ENCODE measurements around the gene RPS6KB1. TPM values are rescaled to one million over a fixed set of nuclear protein-coding genes. Genes with fewer than 3 reads are reported as not detected.
"Not testable (repeated sequence)": the region's sequence is repeated elsewhere in the genome, so short reads cannot be mapped to it uniquely, and the experiment has no call there.

The RPS6KB1 gene
- total RNA-seq, 1 donor from 2014 or later, result 36.3 TPM

GRCh38 chr17:59869941-59870218 is 23.0 kb upstream of the RPS6KB1 start:
- no peak for DNase-seq (ENCODE audit: low spot score in 2 of 2)

DNA sequence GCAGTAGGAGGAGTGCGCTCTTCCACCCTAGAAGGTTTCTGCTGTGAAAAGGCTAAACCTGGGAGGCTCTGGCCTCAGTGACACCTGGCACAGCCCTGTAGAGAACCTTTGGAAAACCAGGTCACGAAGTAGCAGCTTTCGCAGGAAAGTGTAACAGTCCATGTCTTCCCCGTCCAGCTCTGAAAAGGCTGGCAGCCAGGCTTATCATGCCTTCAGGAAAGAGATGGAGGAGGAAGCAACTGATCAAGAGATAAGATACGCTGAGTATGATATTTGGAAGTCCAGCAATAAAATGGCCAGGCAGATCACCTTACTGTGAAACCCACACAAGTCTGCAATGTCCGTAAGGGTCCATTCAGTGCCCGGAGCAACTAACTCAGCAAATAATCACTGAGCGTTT is 22.4 kb upstream of the RPS6KB1 start:
- FAIRE-seq (no peak), DNase-seq (ENCODE audit: low spot score in 2 of 2) (no peak)

More at GRCh38 chr17:59869941-59870218, 23.0 kb upstream of the RPS6KB1 start:
- no peak for FAIRE-seq

DNA sequence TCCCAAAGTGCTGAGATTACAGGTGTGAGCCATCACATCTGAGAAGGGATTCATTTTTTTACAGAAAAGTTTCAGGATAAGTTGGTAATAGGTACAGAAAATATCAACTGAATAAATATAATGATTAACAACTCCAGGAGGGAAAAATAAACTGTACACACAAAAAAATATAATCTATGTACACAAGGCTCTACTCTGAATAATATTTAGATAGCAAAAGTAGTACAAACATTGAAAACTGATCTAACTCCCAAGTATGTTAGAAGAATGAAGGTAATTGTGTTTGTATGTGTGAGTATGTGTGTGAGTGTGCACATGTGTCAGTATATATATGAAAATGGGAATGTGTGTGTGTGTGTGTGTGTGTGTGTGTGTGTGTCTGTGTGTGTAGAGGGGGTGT is 20.6 kb upstream of the RPS6KB1 start:
- DNase-seq (ENCODE audit: low spot score in 2 of 2) (no peak), FAIRE-seq (no peak)

- not testable (repeated sequence) for DNase-seq (ENCODE audit: low spot score in 2 of 2); FAIRE-seq
Observed at GRCh38 chr17:59873414-59873813, 19.5 kb upstream of the RPS6KB1 start.

GRCh38 chr17:59874376-59874775 is 18.5 kb upstream of the RPS6KB1 start:
- DNase-seq (ENCODE audit: low spot score in 2 of 2) (no peak), FAIRE-seq (no peak)

DNA sequence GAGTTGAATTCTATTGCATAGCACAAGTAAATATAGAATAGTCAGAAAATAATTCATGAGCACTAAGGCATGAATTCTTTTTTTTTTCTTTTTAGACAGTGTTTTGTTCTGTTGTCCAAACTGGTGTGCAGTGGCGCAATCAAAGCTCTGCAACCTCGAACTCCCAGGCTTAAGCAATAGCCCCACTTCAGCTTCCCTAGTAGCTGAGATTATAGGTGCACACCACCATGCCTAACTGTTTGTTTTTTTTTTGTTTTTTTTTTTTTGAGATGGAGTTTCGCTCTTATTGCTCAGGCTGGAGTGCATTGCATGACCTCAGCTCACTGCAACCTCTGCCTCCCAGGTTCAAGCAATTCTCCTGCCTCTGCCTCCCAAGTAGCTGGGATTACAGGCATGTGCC is 16.8 kb upstream of the RPS6KB1 start:
- FAIRE-seq, result no peak
- no peak for DNase-seq (ENCODE audit: low spot score in 2 of 2)

DNA sequence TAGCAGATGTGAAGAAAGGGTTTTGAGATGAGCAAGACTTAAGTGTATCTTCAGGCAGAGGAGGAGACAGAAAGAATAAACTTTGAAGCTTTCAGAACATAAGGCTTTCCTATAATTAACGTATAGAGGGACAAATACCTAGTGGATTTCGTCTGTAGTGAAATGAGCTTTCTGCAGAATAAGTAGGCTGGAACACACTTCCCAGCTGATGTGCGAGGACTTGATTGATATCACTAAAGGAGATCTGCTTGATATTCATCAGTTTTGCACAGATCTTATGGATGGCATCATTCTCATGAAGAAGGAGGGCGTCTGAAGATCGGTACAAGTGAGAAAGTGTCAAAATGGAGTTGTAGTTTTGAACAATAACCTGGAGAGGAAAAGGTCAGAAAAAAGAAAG is 15.0 kb upstream of the RPS6KB1 start:
- FAIRE-seq (no peak), DNase-seq (ENCODE audit: low spot score in 2 of 2) (no peak)

- FAIRE-seq (no peak), DNase-seq (ENCODE audit: low spot score in 2 of 2) (no peak)
Observed at GRCh38 chr17:59878624-59879023, 14.3 kb upstream of the RPS6KB1 start.

GRCh38 chr17:59884861-59885260 is 8.1 kb upstream of the RPS6KB1 start:
- no peak for FAIRE-seq
- no peak for DNase-seq (ENCODE audit: low spot score in 2 of 2)

DNA sequence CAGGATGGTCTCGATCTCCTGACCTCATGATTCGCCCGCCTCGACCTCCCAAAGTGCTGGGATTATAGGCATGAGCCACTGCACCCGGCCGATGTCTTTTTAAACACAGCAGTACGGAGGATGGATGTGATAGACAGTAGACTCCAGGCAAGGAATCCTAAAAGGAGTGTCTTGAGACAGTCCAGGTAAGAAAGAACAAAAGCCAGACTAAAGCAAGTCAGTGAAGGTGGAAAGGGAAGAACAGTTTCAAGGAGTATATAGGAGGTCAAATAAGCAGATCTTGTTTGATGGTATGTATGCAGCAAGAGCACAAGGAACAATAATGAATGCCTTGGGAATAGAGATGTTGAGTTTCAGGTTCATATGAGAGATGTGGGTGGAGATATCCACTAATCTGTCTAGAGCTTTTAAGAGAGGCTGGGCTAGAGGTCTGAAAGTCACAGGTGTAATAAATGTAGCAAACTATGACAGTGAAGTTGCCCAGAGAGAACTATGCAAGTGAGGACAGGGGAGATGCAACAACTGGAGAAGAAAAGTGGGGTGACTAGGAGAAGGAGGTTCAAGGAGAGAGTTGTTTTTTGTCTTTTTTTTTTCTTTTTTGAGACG is 4.7 kb upstream of the RPS6KB1 start:
- DNase-seq (ENCODE audit: low spot score in 2 of 2) (no peak), FAIRE-seq (no peak)

DNA sequence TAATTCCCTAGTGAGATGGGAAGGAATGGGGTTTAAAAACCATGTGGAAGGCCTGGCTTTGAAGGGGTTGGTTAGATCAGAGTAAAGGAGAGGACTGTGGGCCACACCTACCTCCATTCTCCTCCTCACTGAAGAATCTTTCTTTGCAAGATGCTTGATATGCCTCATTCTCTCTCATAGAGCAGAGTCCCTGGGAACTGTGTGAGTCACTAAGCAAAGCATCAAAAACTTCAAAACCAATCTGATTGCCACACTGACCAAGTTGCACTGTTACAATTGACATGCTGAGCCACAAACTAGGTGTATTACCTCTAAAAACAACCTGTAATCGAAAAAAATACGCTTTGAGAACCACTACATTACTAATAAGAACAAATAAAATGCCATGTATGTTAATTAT is 2.2 kb upstream of the RPS6KB1 start:
- DNase-seq (ENCODE audit: low spot score in 2 of 2) (no peak), FAIRE-seq (no peak)

DNA sequence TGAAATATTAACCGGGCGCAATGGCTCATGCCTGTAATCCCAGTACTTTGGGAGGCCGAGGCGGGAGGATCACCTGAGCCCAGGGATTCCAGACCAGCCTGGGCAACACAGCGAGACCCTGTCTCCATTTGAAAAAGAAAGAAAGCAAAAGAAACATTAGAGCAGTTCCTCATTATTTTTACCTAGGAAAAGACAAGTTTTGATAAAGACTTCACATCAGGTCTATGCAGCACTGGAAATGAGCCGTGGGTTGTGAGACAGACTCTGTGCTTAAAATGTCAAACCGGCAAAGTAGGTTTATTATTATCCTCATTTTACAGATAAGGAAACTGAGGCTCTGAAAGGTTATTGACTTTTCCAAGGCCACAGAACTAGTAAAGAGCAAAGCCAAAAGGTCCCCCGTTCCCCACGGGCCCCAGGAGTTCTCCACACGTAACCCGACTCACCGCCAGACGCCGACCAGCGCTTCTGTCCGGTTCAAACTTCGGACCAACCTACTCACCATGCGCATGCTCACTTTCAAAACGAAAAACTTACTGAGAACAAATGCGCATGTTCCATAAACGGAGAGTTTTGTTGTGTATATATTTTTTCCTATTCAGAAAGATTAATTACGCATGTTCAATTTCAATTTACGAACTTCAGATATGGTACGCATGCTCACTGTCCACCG is 534 bp upstream of the RPS6KB1 start:
- no peak for FAIRE-seq
- DNase-seq (ENCODE audit: low spot score in 2 of 2), result no peak

DNA sequence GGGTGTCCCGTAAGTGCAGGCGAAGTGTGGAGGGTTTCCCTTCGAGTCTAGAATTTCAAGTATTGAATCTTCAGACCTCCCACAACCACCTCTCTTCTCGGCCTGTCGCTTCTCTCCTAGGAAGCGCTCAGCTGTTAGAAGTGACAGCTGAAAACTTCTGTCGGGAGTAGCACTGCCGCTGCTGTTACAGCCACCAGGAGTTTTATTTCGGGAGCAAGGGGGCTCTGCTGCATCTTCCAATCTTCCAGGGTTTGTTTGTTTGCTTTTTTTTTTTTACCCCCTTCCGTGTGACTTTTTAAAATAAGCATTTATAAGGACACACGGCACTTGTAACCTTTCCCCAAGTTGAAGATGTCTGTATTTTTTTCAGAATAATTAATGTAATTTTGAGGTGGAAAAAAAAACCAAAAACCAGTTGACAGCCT is 767 bp downstream of the RPS6KB1 start:
- no peak for FAIRE-seq

GRCh38 chr17:59897090-59897489 is 4.2 kb downstream of the RPS6KB1 start:
- no peak for DNase-seq (ENCODE audit: low spot score in 2 of 2)
- no peak for FAIRE-seq

More for the DNA sequence above, 767 bp downstream of the RPS6KB1 start:
- peak in 1 of 2 donors; percentile 28 for DNase-seq (ENCODE audit: low spot score in 2 of 2)

DNA sequence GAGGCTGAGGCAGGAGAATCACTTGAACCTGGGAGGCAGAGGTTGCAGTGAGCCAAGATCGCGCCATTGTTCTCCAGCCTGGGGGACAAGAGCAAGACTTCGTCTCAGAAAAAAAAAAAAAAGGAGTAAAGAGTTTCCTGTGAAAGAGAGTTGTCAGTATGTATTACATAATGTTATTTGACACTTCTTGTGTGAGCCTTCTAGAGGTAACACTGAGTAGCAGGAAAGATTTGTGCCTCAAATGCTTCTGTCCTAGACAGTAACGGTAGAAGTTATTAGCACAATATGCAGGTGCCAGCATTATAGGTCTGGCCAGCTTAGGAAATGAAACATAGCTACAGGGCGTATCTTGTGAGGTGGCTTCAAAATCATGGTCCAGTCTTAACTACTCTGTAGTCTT is 6.2 kb downstream of the RPS6KB1 start:
- no peak for FAIRE-seq
- DNase-seq (ENCODE audit: low spot score in 2 of 2), result no peak

DNA sequence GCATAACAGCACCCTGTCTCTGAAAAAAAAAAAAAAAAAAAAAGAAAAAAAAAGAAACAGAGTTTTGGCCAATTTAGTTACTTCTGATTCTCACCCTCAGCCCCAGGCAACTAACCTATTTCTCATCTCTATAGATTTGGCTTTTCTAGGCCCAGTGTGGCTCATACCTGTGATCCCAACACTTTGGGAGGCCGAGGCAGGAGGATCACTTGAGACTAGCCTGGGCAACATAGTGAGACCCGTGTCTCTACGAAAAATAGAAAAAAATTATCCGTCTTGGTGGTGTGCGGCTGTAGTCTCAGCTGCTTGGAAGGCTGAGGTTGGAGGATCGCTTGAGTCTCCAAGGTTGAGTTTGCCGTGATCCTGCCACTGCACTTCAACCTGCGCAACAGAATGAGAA is 8.7 kb downstream of the RPS6KB1 start:
- FAIRE-seq (no peak), DNase-seq (ENCODE audit: low spot score in 2 of 2) (no peak)

- FAIRE-seq (no peak), DNase-seq (ENCODE audit: low spot score in 2 of 2) (no peak)
Observed at GRCh38 chr17:59903455-59903854, 10.5 kb downstream of the RPS6KB1 start.

DNA sequence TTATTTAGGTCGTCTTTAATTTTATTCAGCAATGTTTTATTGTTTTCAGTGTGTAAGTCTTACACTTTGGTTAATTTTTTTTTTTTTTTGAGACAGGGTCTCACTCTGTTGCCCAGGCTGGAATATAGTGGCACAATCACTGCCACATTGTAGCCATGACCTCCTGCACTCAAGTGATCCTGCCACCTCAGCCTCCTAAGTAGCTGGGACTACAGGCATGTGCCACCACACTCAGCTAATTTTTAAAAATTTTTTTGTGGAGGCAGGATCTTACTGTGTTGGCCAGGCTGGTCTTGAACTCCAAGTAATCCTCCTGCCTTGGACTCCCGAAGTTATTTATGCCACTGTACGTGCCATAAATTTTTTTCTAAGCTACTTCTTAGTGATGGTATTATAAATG is 14.5 kb downstream of the RPS6KB1 start:
- DNase-seq (ENCODE audit: low spot score in 2 of 2) (no peak), FAIRE-seq (no peak)

DNA sequence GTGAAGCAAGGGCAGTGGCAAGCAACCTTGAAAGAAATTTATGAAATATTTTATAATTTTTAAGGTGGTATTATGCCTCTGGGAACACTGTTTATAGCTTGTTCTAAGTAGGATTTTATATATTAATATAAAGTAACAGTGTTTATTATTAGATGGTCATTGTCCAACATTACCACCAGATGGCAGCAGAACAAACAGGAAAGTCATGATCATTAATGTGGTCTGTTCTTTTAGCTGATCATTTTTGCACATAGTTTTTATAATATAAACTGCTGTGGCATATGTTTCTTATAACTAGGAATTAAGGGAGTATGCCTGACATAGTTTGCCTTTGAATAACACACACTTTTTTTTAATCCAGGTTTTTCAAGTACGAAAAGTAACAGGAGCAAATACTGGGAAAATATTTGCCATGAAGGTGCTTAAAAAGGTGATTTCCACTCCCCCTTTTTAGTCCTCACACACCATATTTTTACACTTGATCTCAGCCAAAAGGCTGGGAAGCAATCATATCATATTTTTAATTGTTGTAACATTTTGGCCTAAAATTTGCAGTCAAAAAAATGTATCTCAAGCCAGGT is 21.4 kb downstream of the RPS6KB1 start:
- peak; percentile 84 for FAIRE-seq
- peak in 1 of 2 donors; percentile 48 for DNase-seq (ENCODE audit: low spot score in 2 of 2)

GRCh38 chr17:59916446-59916845 is 23.5 kb downstream of the RPS6KB1 start:
- FAIRE-seq (no peak), DNase-seq (ENCODE audit: low spot score in 2 of 2) (no peak)

DNA sequence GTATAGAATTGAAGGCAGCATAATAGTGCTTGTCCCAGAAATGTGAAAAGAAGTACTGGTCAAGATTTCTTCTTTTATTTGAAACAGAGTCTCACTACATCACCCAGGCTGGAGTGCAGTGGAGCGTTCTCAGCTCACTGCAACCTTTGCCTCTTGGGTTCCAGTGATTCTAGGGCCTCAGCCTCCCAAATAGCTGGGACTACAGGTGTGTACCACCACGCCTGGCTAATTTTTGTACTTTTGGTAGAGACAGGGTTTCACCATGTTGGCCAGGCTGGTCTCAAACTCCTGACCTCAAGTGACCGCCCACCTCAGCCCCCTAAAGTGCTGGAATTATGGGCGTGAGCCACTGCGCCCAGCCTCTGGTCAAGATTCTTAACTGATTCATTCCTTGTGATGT is 27.7 kb downstream of the RPS6KB1 start:
- DNase-seq (ENCODE audit: low spot score in 2 of 2); FAIRE-seq: not testable (repeated sequence)

GRCh38 chr17:59930121-59930520 is 37.2 kb downstream of the RPS6KB1 start:
- not testable (repeated sequence) for FAIRE-seq; DNase-seq (ENCODE audit: low spot score in 2 of 2)

Measured in frontal cortex (tissue), 4 donors.